Transverse colon (tissue), 4 donors: Measurements from ENCODE around the gene ST3GAL4. TPM values are rescaled to one million over a fixed set of nuclear protein-coding genes. Genes with fewer than 3 reads are reported as not detected.

Experiments used
- DNase-seq: peaks from one replicate; pipeline ENCODE4 v3.0.0-alpha.2; 2019
- H3K27ac ChIP-seq, 4 donors: fragments of 200-600 bp; sonication (generic); 2 replicates each; pipeline ENCODE4 v1.5.1; 2016 to 2018; ENCODE audit warnings: inconsistent platforms in 4 of 4
- H3K27me3 ChIP-seq: fragments of 200-600 bp; sonication (generic); 2 replicates; pipeline ENCODE4 v1.5.1; 2017; ENCODE audit warnings: inconsistent platforms
- H3K36me3 ChIP-seq, 4 donors: fragments of 200-600 bp; sonication (generic); 2 replicates each; pipeline ENCODE4 v1.5.1; 2017 to 2019; ENCODE audit warnings: inconsistent platforms in 4 of 4
- H3K4me1 ChIP-seq, 4 donors: fragments of 200-600 bp; sonication (generic); 2 replicates each; pipeline ENCODE4 v1.5.1; 2017 to 2020; ENCODE audit warnings: inconsistent platforms in 4 of 4
- H3K4me3 ChIP-seq, 4 donors: fragments of 200-600 bp; sonication (generic); 1 replicate in 1 of 4; 2 replicates in 3 of 4; pipeline versions ENCODE4 v1.5.1 to v1.6.1; 2017 to 2019; ENCODE audit warnings: inconsistent platforms in 4 of 4
- H3K9me3 ChIP-seq, 2 donors: fragments of 200-600 bp; sonication (generic); 2 replicates each; pipeline ENCODE4 v1.5.1; 2017 to 2019; ENCODE audit warnings: inconsistent platforms in 2 of 2
- CTCF ChIP-seq, 5 experiments: fragments of 200-600 bp in 3 of 5; fragments of 450-650 bp in 2 of 5; sonication (generic) in 3 of 5; IDR thresholded peaks; 1 replicate in 2 of 5; 2 replicates in 3 of 5; pipeline ENCODE4 v1.5.1; 2016 to 2017; ENCODE audit warnings: antibody characterized with exemption in 5 of 5, inconsistent platforms in 3 of 5, mild to moderate bottlenecking in 2 of 5, moderate library complexity in 1 of 5
- EP300 ChIP-seq: sonication (generic); formaldehyde crosslinking; IDR thresholded peaks from one replicate; pipeline ENCODE4 v1.6.1; 2017; ENCODE audit warnings: antibody characterized with exemption, low read depth
- POLR2A ChIP-seq: fragments of 450-650 bp; IDR thresholded peaks from one replicate; pipeline ENCODE4 v1.6.1; 2016; ENCODE audit warnings: antibody characterized with exemption, mild to moderate bottlenecking, moderate library complexity
- POLR2AphosphoS5 ChIP-seq, 3 donors: sonication (generic); formaldehyde crosslinking; IDR thresholded peaks; one replicate each; pipeline ENCODE4 v1.6.1; 2016; ENCODE audit warnings: antibody characterized with exemption in 3 of 3
- WGBS, 2 donors: methylation state at CpG; one replicate each; pipeline ENCODE4 v1.1.5; 2018; ENCODE audit warnings: low coverage in 1 of 2; 5-methylcytosine and 5-hydroxymethylcytosine counted together
- in situ Hi-C, 4 donors: fragments of 200-750 bp; cut with MboI; loops; one replicate each; pipeline versions ENCODE4 v1.15.0 to v1.15.1; 2017; ENCODE audit warnings: low sequenced_read_pairs in 3 of 4, low pct_ligation_motif_present in 1 of 4, low pct_unique_long_range_greater_than_20kb in 1 of 4
- intact Hi-C: fragments of 100-400 bp; cut with DNase I; formaldehyde crosslinking; loops from one replicate; pipeline ENCODE4 v1.15.1; 2023; ENCODE audit warnings: low total_unique reads
- total RNA-seq, 4 donors: library from RNA; depleted of rRNA; stranded (reverse); fragments of >200 nt; gene quantifications; one replicate each; pipeline ENCODE4 v1.1.0, GENCODE V29; 2016

Gene ST3GAL4
- total RNA-seq, 4 donors from 2014 or later = 26.1 to 206 (median 166) TPM

- 83% methylated on average over 15 of the region's 15 CpGs; no CpG with 5 or more reads in 1 of the 2 donors for WGBS, 2 donors
- Histone ChIP-seq H3K27me3 (no peaks in the 10 kb centered on the region), H3K27ac (no peak overlapping the region), H3K36me3 (no peaks in the 10 kb centered on the region), H3K4me1 (peaks cover 0 to 27% (median 9%) of the 10 kb centered on the region in 4 donors), H3K4me3 (peak overlapping the region in 1 of 4 donors; percentile 37), H3K9me3 (no peaks in the 10 kb centered on the region)
- TF ChIP-seq CTCF (IDR thresholded peaks at IDR 0.05) (no peak), EP300 (no peak), POLR2A (no peak), POLR2AphosphoS5 (IDR thresholded peaks at IDR 0.05) (no peak)
- no peak for DNase-seq
- in situ Hi-C loops = loop anchor here in 1 of 4 donors (25.0 kb wide), 1 partner anchor 95 kb away; the partner anchor contains the start of gene DCPS
- intact Hi-C loops = no loop called here
Observed at GRCh38 chr11:126407682-126408288, 52.3 kb downstream of the ST3GAL4 start.

- Histone ChIP-seq H3K27me3 (no peaks in the 10 kb centered on the region), H3K4me1 (peaks cover 0 to 21% (median 9%) of the 10 kb centered on the region in 4 donors), H3K4me3 (peak overlapping the region in 1 of 4 donors; percentile 37), H3K36me3 (no peaks in the 10 kb centered on the region), H3K27ac (no peak overlapping the region), H3K9me3 (no peaks in the 10 kb centered on the region)
- no peak for TF ChIP-seq EP300
- TF ChIP-seq CTCF (IDR thresholded peaks at IDR 0.05) = no peak
- TF ChIP-seq POLR2AphosphoS5 (IDR thresholded peaks at IDR 0.05) = no peak
- TF ChIP-seq POLR2A = no peak
- intact Hi-C loops = no loop called here
- no peak for DNase-seq
- in situ Hi-C loops = loop anchor here in 1 of 4 donors (25.0 kb wide), 1 partner anchor 96 kb away; the partner anchor contains the start of gene DCPS
- WGBS, 2 donors = 82 to 92% methylated on average over 2 to 12 of the region's 12 CpGs
Observed at GRCh38 chr11:126408496-126408895, 53.0 kb downstream of the ST3GAL4 start.

GRCh38 chr11:126408901-126409619, 53.6 kb downstream of the ST3GAL4 start:
- intact Hi-C loops (no loop called here), in situ Hi-C loops (loop anchor here in 1 of 4 donors (25.0 kb wide), 1 partner anchor 97 kb away; the partner anchor contains the start of gene DCPS)
- no peak overlapping the region for H3K27ac ChIP-seq
- H3K4me3 ChIP-seq = no peak overlapping the region
- TF ChIP-seq POLR2A = no peak
- TF ChIP-seq CTCF (IDR thresholded peaks at IDR 0.05) = no peak
- no peak for TF ChIP-seq EP300
- no peak for TF ChIP-seq POLR2AphosphoS5 (IDR thresholded peaks at IDR 0.05)
- no peaks in the 10 kb centered on the region for H3K27me3 ChIP-seq
- 77 to 92% methylated on average over 3 to 12 of the region's 12 CpGs for WGBS, 2 donors
- DNase-seq = no peak
- no peaks in the 10 kb centered on the region for H3K9me3 ChIP-seq
- peaks cover 1 to 19% (median 10%) of the 10 kb centered on the region in 4 donors for H3K4me1 ChIP-seq
- H3K36me3 ChIP-seq = no peaks in the 10 kb centered on the region

- Histone ChIP-seq H3K27me3 (no peaks in the 10 kb centered on the region), H3K9me3 (no peaks in the 10 kb centered on the region), H3K4me3 (no peak overlapping the region), H3K27ac (peak overlapping the region in 1 of 4 donors; percentile 59), H3K36me3 (no peaks in the 10 kb centered on the region), H3K4me1 (peaks cover 7 to 24% (median 13%) of the 10 kb centered on the region in 4 donors)
- 89% methylated on average over 3 of the region's 3 CpGs; no CpG with 5 or more reads in 1 of the 2 donors for WGBS, 2 donors
- intact Hi-C loops (no loop called here), in situ Hi-C loops (loop anchor here in 1 of 4 donors (25.0 kb wide), 1 partner anchor 97 kb away; the partner anchor contains the start of gene DCPS)
- TF ChIP-seq CTCF (IDR thresholded peaks at IDR 0.05) = no peak
- no peak for TF ChIP-seq POLR2AphosphoS5 (IDR thresholded peaks at IDR 0.05)
- no peak for TF ChIP-seq POLR2A
- no peak for TF ChIP-seq EP300
- no peak for DNase-seq
Observed at GRCh38 chr11:126409620-126409985, 54.1 kb downstream of the ST3GAL4 start.
